Measurements from ENCODE around the gene ULBP1.

- no peak for TF ChIP-seq CTCF (IDR thresholded peaks at IDR 0.05)
- TF ChIP-seq POLR2A (IDR thresholded peaks at IDR 0.05), result no peak
Observed at GRCh38 chr6:149962461-149963211, 1.1 kb upstream of the ULBP1 start.
